Left kidney (tissue), 2 donors: ENCODE results near the gene DOCK4. TPM values are rescaled to one million over a fixed set of nuclear protein-coding genes. Genes with fewer than 3 reads are reported as not detected.

ENCODE experiments used
- DNase-seq: peaks from one replicate; pipeline ENCODE4 v3.0.0-alpha.2; 2013
- polyA plus RNA-seq: library from polyadenylated mRNA; unstranded; fragments of 120-200 nt; gene quantifications from one replicate; pipeline ENCODE4 v1.2.1, GENCODE V29; 2013; ENCODE audit not compliant: insufficient read length

DOCK4 gene
- polyA plus RNA-seq, 1 donor: 30.4 TPM

GRCh38 chr7:112215787-112216186 lies 9.6 kb upstream of the DOCK4 start:
- no peak for DNase-seq

- no peak for DNase-seq
Observed at GRCh38 chr7:112214883-112215282, 8.7 kb upstream of the DOCK4 start.

GRCh38 chr7:112214268-112214667 lies 8.1 kb upstream of the DOCK4 start:
- DNase-seq: no peak

GRCh38 chr7:112213735-112214134 lies 7.5 kb upstream of the DOCK4 start:
- no peak for DNase-seq

GRCh38 chr7:112212571-112212970 lies 6.4 kb upstream of the DOCK4 start:
- DNase-seq: no peak

- DNase-seq: no peak
Observed at GRCh38 chr7:112211348-112211907, 5.2 kb upstream of the DOCK4 start.

GRCh38 chr7:112207765-112208164 lies 1.6 kb upstream of the DOCK4 start:
- DNase-seq: no peak

GRCh38 chr7:112206991-112207592 lies 893 bp upstream of the DOCK4 start:
- DNase-seq: no peak

- peak; percentile 64 for DNase-seq
Observed at GRCh38 chr7:112205343-112206237, 609 bp downstream of the DOCK4 start.

- DNase-seq: peak; percentile 39
Observed at GRCh38 chr7:112204499-112205342, 1.5 kb downstream of the DOCK4 start.

- DNase-seq: no peak
Observed at GRCh38 chr7:112203365-112203739, 2.8 kb downstream of the DOCK4 start.

- DNase-seq: no peak
Observed at GRCh38 chr7:112202816-112203215, 3.4 kb downstream of the DOCK4 start.

GRCh38 chr7:112201839-112202238 lies 4.4 kb downstream of the DOCK4 start:
- DNase-seq: no peak

- no peak for DNase-seq
Observed at GRCh38 chr7:112201411-112201810, 4.8 kb downstream of the DOCK4 start.

- DNase-seq: no peak
Observed at GRCh38 chr7:112199672-112200071, 6.5 kb downstream of the DOCK4 start.

GRCh38 chr7:112199035-112199655 lies 7.1 kb downstream of the DOCK4 start:
- no peak for DNase-seq

- DNase-seq: no peak
Observed at GRCh38 chr7:112197322-112197721, 8.9 kb downstream of the DOCK4 start.

GRCh38 chr7:112195717-112196116 lies 10.5 kb downstream of the DOCK4 start:
- DNase-seq: no peak

GRCh38 chr7:112193915-112194502 lies 12.2 kb downstream of the DOCK4 start:
- DNase-seq: no peak

- no peak for DNase-seq
Observed at GRCh38 chr7:112192236-112193154, 13.7 kb downstream of the DOCK4 start.
